Stomach (tissue), 9 donors: ENCODE measurements around the gene TBL1XR1. TPM values are rescaled to one million over a fixed set of nuclear protein-coding genes. Genes with fewer than 3 reads are reported as not detected.
"Not testable (repeated sequence)": the region's sequence is repeated elsewhere in the genome, so short reads cannot be mapped to it uniquely, and the experiment has no call there.

ENCODE experiments used
- DNase-seq, 2 donors: peaks; one replicate each; pipeline versions ENCODE4 v3.0.0 to v3.0.0-alpha.2; 2013 to 2019
- H3K27ac ChIP-seq, 5 donors: fragments of 200-600 bp in 4 of 5; sonication (generic) in 4 of 5; one replicate each; pipeline ENCODE4 v1.5.1; 2013 to 2019; ENCODE audit warnings: mild to moderate bottlenecking in 1 of 5, moderate library complexity in 1 of 5
- H3K27me3 ChIP-seq, 3 donors: fragments of 200-600 bp; sonication (generic); one replicate each; pipeline ENCODE4 v1.5.1; 2017 to 2019; ENCODE audit warnings: mixed run types in 1 of 3
- H3K36me3 ChIP-seq, 4 donors: fragments of 200-600 bp; sonication (generic); 1 replicate in 3 of 4; 2 replicates in 1 of 4; pipeline ENCODE4 v1.5.1; 2016 to 2019
- H3K4me1 ChIP-seq, 4 donors: fragments of 200-600 bp; sonication (generic); one replicate each; pipeline ENCODE4 v1.5.1; 2016 to 2019
- H3K4me3 ChIP-seq, 4 donors: fragments of 200-600 bp; sonication (generic) in 3 of 4; one replicate each; pipeline ENCODE4 v1.5.1; 2016 to 2019; ENCODE audit warnings: mild to moderate bottlenecking in 1 of 4
- H3K9me3 ChIP-seq, 4 donors: fragments of 200-600 bp; sonication (generic); one replicate each; pipeline ENCODE4 v1.5.1; 2016 to 2019
- CTCF ChIP-seq, 7 experiments: fragments of 450-650 bp in 4 of 7; fragments of 200-600 bp in 3 of 7; sonication (generic) in 3 of 7; IDR thresholded peaks; one replicate each; pipeline ENCODE4 v1.5.1; 2016 to 2019; ENCODE audit warnings: antibody characterized with exemption in 7 of 7, control low read depth in 2 of 7, mild to moderate bottlenecking in 1 of 7
- EP300 ChIP-seq: sonication (generic); formaldehyde crosslinking; IDR thresholded peaks from one replicate; pipeline ENCODE4 v1.6.1; 2017; ENCODE audit warnings: antibody characterized with exemption
- POLR2A ChIP-seq, 4 donors: fragments of 450-650 bp; IDR thresholded peaks; one replicate each; pipeline ENCODE4 v1.6.1; 2016; ENCODE audit warnings: antibody characterized with exemption in 4 of 4, control low read depth in 2 of 4, mild to moderate bottlenecking in 1 of 4, moderate library complexity in 1 of 4
- POLR2AphosphoS5 ChIP-seq, 3 donors: sonication (generic); formaldehyde crosslinking; IDR thresholded peaks; one replicate each; pipeline ENCODE4 v1.6.1; 2016; ENCODE audit warnings: antibody characterized with exemption in 3 of 3
- WGBS, 5 donors: extraction: QIAGEN DNeasy Blood & Tissue Kit in 3 of 5; methylation state at CpG; one replicate each; pipeline versions ENCODE4 v1.1.5 to v1.1.7; 2013 to 2018; 5-methylcytosine and 5-hydroxymethylcytosine counted together
- intact Hi-C: fragments of 100-400 bp; cut with DNase I; formaldehyde crosslinking; loops from one replicate; pipeline ENCODE4 v1.15.1; 2023; ENCODE audit warnings: low total_unique reads
- polyA plus RNA-seq, 3 donors: library from polyadenylated mRNA; stranded (reverse); fragments of 200-250 nt; gene quantifications; one replicate each; pipeline ENCODE4 v1.2.3, GENCODE V29; 2013
- total RNA-seq, 5 donors: library from RNA; depleted of rRNA; stranded (reverse); fragments of >200 nt; gene quantifications; one replicate each; pipeline versions ENCODE4 v1.1.0 to v1.2.3, GENCODE V29; 2014 to 2016
- donor health status: healthy with polysubstance abuse.
- donor health status: Bipolar disorder and iron deficiency.
- donor health status: healthy.

The TBL1XR1 gene
- total and polyA plus RNA-seq, 8 donors: 11.6 to 217 (median 41.1) TPM

GRCh38 chr3:177208781-177209180 lies 11.5 kb upstream of the TBL1XR1 start:
- Histone ChIP-seq H3K27ac (peak overlapping the region in 2 of 5 donors; percentile 3 to 30), H3K9me3 (peaks cover 0 to 4% (median 0%) of the 10 kb centered on the region in 4 donors), H3K4me1 (peaks cover 7 to 15% (median 9%) of the 10 kb centered on the region in 4 donors), H3K4me3 (no peak overlapping the region), H3K27me3 (no peaks in the 10 kb centered on the region), H3K36me3 (no peaks in the 10 kb centered on the region)
- TF ChIP-seq CTCF (IDR thresholded peaks at IDR 0.05) (no peak), POLR2A (IDR thresholded peaks at IDR 0.05) (no peak), EP300 (no peak), POLR2AphosphoS5 (IDR thresholded peaks at IDR 0.05) (no peak)
- intact Hi-C loops: no loop called here
- no peak for DNase-seq
- WGBS, 5 donors: 52 to 75% (median 64%) methylated on average over 3 of the region's 3 CpGs

GRCh38 chr3:177208223-177208622 lies 10.9 kb upstream of the TBL1XR1 start:
- intact Hi-C loops: no loop called here
- no peak for TF ChIP-seq CTCF (IDR thresholded peaks at IDR 0.05)
- no peak for TF ChIP-seq POLR2AphosphoS5 (IDR thresholded peaks at IDR 0.05)
- TF ChIP-seq EP300: no peak
- TF ChIP-seq POLR2A (IDR thresholded peaks at IDR 0.05): no peak

GRCh38 chr3:177206936-177207335 lies 9.7 kb upstream of the TBL1XR1 start:
- Histone ChIP-seq H3K4me3 (no peak overlapping the region), H3K27me3 (no peaks in the 10 kb centered on the region), H3K27ac (no peak overlapping the region), H3K9me3 (peaks cover 0 to 6% (median 0%) of the 10 kb centered on the region in 4 donors), H3K4me1 (peaks cover 7 to 10% (median 8%) of the 10 kb centered on the region in 4 donors), H3K36me3 (no peaks in the 10 kb centered on the region)
- intact Hi-C loops: no loop called here
- TF ChIP-seq POLR2AphosphoS5 (IDR thresholded peaks at IDR 0.05) (no peak), POLR2A (IDR thresholded peaks at IDR 0.05) (no peak), CTCF (IDR thresholded peaks at IDR 0.05) (no peak), EP300 (no peak)
- WGBS, 5 donors: 91 to 95% (median 94%) methylated on average over 4 of the region's 4 CpGs
- no peak for DNase-seq

More at GRCh38 chr3:177208223-177208622, 10.9 kb upstream of the TBL1XR1 start:
- Histone ChIP-seq H3K9me3 (peaks cover 0 to 6% (median 0%) of the 10 kb centered on the region in 4 donors), H3K27me3 (no peaks in the 10 kb centered on the region), H3K36me3 (no peaks in the 10 kb centered on the region), H3K27ac (peak overlapping the region in 1 of 5 donors; percentile 30), H3K4me3 (no peak overlapping the region), H3K4me1 (peaks cover 7 to 15% (median 9%) of the 10 kb centered on the region in 4 donors)
- 87 to 91% (median 89%) methylated on average over 6 of the region's 6 CpGs for WGBS, 5 donors
- no peak for DNase-seq

GRCh38 chr3:177203689-177204395 lies 6.6 kb upstream of the TBL1XR1 start:
- TF ChIP-seq CTCF (IDR thresholded peaks at IDR 0.05) (no peak), POLR2A (IDR thresholded peaks at IDR 0.05) (no peak), EP300 (no peak), POLR2AphosphoS5 (IDR thresholded peaks at IDR 0.05) (no peak)
- WGBS, 5 donors: 90 to 98% (median 95%) methylated on average over 28 to 43 of the region's 43 CpGs
- peaks cover 0 to 16% (median 8%) of the 10 kb centered on the region in 4 donors for H3K4me1 ChIP-seq
- intact Hi-C loops: loop anchor here (5.0 kb wide), 1 partner anchor 153 kb away; no protein-coding TSS in a partner anchor
- H3K27ac ChIP-seq: no peak overlapping the region
- H3K4me3 ChIP-seq: no peak overlapping the region
- no peak for DNase-seq
- no peaks in the 10 kb centered on the region for H3K36me3 ChIP-seq
- H3K27me3 ChIP-seq: no peaks in the 10 kb centered on the region
- H3K9me3 ChIP-seq: peaks cover 0 to 6% (median 0%) of the 10 kb centered on the region in 4 donors

GRCh38 chr3:177203016-177203415 lies 5.7 kb upstream of the TBL1XR1 start:
- H3K4me1 ChIP-seq: peaks cover 0 to 24% (median 15%) of the 10 kb centered on the region in 4 donors

More at GRCh38 chr3:177203016-177203415, 5.7 kb upstream of the TBL1XR1 start:
- intact Hi-C loops: loop anchor here (5.0 kb wide), 1 partner anchor 154 kb away; no protein-coding TSS in a partner anchor
- H3K9me3 ChIP-seq, H3K36me3 ChIP-seq, H3K4me3 ChIP-seq, DNase-seq, H3K27me3 ChIP-seq, H3K27ac ChIP-seq: not testable (repeated sequence)
- 83 to 93% (median 89%) methylated on average over 1 to 4 of the region's 4 CpGs for WGBS, 5 donors
